ENCODE measurements around the gene SPESP1.
"Not testable (repeated sequence)": the region's sequence is repeated elsewhere in the genome, so short reads cannot be mapped to it uniquely, and the experiment has no call there.

The SPESP1 gene

DNA sequence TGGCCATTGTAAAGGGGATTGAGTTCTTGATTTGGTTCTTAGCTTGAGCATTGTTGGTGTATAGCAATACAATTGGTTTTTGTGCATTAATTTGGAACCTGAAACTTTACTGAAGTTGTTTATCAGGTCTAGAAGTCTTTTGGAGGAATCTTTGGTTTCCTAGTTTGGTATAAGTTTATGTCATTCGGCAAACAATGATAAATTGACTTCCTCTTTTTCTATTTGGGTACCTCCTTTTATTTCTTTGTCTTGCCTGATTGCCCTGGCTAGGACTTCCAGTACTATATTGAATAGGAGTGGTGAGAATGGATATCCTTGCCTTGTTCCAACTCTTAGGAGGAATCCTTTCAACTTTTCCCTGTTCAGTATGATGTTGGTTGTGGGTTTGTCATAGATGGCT lies 32.1 kb downstream of the SPESP1 start:
- no peak for DNase-seq (ENCODE audit: low read depth in 2 of 3, low spot score in 2 of 3)

DNA sequence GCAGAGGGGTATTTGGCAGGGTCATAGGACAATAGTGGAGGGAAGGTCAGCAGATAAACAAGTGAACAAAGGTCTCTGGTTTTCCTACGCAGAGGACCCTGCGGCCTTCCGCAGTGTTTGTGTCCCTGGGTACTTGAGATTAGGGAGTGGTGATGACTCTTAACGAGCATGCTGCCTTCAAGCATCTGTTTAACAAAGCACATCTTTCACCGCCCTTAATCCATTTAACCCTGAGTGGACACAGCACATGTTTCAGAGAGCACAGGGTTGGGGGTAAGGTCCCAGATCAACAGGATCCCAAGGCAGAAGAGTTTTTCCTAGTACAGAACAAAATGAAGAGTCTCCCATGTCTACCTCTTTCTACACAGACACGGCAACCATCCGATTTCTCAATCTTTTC lies 33.4 kb downstream of the SPESP1 start:
- not testable (repeated sequence) for DNase-seq (ENCODE audit: low read depth in 2 of 3, low spot score in 2 of 3)

DNA sequence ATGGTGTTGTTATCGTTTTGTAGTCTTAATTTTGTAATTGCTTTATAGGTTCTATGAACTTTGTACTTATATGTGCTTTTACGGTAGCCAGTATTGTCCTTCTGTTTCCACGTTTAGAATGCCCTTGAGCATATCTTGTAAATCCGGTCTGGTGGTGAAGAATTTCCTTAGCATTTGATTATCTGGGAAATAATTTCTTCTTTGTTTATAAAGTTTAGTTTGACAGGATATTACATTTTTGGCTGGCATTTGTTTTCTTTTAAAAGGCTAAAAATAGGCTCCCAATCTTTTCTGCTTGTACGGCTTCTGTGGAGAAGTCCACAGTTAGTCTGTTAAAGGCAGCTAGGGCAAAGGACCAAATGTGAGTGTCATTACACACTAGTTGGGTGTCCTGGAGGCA lies 36.7 kb downstream of the SPESP1 start:
- DNase-seq (ENCODE audit: low read depth in 2 of 3, low spot score in 2 of 3): no peak

DNA sequence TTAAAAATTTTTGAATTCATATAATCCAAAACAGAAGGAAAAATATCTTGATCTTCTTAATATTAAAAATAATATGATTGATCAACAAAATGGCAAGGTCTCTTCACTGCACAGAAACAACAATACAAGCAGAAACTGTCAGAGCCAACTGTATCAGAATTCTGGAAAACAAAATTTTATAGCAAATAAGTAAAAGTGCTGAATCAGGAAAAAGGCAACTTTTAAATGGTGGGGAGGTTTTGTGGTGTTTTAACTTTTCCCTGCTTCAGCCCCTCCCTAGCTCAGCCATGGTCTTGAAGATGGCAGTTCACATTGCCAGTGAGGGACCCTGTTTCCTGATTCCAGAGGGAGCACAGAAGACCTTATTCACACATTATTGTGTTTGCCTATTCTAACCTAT lies 37.6 kb downstream of the SPESP1 start:
- no peak for DNase-seq (ENCODE audit: low read depth in 2 of 3, low spot score in 2 of 3)

DNA sequence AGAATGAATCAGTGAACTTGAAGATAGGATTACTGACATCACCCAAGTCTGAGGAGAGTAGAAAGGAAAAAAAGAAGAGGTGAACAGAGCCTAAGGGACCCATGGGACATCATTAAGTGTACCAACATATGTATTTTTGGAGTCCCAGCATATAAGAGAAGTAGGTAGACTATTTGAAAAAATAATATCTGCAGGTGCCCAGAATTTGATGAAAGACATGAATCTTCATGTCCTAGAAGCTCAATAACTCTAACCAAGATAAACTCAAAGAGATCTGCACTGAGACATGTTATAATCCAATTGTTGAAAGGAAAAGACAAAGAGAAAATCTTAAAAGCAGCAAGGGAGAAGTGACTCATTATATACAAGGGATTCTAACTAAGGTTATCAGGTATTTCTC lies 39.0 kb downstream of the SPESP1 start:
- no peak for DNase-seq (ENCODE audit: low read depth in 2 of 3, low spot score in 2 of 3)

DNA sequence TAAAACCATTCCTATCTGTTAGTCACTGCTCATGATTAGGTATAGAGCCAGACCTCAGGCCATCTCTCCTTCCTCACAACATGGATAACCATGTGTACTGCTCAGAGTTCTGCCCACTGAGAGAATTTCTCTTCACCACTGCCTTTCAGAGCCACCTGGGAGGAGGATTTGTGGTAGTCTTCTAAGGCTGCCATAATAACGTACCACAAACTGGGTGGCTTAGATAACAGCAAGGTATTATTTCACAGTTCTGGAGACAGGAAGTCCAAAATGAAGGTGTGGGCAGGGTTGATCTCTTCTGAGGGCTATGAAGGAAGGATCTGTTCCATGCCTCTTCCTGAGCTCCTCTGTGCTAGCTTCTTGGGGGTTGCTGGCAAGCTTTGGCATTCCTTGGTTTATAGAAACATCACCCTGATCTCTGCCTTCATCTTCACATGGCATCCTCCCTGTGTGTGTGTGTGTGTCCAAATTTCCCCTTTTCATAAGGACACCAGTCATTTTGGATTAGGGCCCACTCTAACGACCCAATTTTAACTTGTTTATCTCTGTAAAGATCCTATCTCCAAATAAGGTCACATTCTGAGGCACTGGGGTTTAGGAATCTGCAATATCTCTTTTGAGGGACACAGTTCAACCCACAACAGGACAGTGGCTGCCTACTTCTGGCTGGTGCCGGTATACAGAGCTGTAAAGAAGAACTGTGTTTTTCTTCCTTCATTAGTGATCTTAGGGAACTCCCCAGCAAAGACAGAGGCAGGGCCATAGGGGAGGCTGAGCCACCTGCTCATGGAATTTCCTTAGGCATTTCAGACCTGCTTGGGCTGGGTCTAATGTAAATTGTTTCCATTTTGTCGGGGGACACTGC lies 42.1 kb downstream of the SPESP1 start:
- DNase-seq (ENCODE audit: low read depth in 2 of 3, low spot score in 2 of 3): no peak

DNA sequence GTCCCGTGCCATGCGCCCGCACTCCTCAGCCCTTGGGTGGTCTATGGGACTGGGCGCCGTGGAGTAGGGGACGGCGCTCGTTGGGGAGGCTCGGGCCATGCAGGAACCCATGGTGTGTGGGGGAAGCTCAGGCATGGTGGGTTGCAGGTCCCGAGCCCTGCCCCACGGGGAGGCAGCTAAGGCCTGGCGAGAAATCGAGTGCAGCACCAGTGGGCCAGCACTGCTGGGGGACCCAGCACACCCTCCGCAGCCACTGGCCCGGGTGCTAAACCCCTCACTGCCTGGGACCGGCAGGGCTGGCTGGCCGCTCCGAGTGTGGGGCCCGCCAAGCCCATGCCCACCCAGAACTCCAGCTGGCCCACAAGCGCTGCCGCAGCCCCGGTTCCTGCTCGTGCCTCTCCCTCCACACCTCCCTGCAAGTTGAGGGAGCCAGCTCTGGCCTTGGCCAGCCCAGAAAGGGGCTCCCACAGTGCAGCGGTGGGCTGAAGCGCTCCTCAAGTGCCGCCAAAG lies 45.4 kb downstream of the SPESP1 start:
- not testable (repeated sequence) for DNase-seq (ENCODE audit: low read depth in 2 of 3, low spot score in 2 of 3)

DNA sequence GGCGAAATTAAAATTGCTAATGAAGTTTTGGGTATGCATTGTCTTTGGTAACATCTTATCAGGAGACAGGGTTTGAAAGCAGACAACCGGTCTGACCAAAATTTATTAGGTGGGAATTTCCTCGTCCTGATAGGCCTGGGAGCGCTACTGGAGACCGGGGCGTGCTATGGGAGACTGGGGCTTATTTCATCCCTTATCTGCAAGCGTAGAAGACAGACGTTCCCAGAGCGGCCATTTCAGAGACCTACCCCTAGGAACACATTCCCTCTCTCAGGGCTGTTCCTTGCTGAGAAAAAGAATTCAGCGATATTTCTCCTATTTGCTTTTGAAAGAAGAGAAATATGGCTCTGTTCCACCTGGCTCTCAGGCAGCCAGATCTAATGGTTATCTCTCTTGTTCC lies 47.1 kb downstream of the SPESP1 start:
- not testable (repeated sequence) for DNase-seq (ENCODE audit: low read depth in 2 of 3, low spot score in 2 of 3)

DNA sequence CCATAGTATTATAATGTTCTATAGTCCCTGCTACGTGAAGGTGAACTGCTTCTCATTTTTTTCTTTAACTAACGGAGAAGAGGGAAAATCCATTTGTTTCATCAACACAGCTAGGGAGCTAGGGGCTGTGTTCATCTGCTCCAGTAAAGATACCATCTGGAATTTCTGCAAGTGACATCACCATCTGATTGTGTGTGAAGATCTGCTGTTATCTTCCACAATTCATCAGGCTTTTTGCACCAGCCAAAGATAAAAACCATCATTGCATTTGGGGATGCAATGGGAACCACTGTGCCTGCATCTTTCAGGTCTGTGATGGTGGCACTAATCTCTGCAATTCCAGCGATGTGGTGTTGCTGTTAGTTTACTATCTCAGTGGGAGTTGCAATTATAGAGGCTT lies 48.7 kb downstream of the SPESP1 start:
- DNase-seq (ENCODE audit: low read depth in 2 of 3, low spot score in 2 of 3): no peak

DNA sequence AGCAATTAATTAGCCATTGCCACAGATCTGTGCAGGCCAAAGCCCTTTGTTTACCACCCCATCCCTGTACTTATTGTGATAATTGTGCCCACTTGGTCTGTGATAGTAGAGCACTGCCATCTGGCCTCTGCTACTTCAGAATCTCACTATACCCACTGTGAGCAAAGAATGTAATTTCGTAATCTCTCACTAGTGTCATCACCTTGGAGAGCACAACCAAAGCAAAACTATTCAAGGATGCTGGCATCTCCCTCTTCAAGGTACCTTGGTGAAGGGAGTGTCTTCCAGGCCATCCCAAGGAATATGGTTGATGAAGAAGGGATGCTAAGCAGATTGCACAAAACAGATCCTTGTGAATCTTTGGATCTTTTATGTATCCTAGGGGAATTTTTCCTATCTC lies 49.5 kb downstream of the SPESP1 start:
- DNase-seq (ENCODE audit: low read depth in 2 of 3, low spot score in 2 of 3): no peak

DNA sequence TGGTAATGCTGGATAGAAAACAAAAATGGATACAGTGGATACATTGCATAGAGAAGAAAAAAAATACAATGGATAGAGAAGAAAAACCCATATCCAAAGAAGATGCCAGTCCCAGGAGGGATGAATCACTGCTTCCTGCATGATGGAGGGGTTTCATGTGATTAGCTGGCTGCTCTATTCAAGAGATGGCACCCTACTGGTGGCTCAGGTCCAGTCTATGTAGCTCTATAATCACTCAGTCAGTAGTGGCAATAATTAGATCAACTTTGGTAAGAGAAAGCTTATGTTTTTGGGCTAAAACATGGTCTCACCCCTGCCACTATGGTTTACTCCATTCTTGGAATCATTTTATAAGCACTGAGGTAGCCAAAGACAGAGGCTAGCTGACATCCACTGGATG lies 50.5 kb downstream of the SPESP1 start:
- DNase-seq (ENCODE audit: low read depth in 2 of 3, low spot score in 2 of 3): no peak

DNA sequence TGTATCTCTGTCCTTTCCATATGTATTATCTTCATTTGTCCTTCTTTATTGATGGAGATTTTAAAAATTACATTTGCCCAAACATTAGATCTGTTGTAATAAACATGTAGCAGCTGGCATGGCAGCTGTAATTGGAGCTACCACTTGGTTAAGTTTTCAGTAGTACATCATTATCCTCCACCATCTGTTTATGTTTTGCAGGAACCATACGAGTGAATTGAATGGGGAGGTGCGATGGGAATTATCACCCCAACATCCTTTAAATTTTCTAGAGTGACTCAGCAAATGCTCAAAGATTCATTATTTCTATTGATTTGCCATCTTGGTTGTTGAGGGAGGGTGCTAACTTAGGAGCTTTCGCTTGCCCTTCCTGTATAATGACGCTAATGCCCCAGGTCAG lies 51.6 kb downstream of the SPESP1 start:
- no peak for DNase-seq (ENCODE audit: low read depth in 2 of 3, low spot score in 2 of 3)

DNA sequence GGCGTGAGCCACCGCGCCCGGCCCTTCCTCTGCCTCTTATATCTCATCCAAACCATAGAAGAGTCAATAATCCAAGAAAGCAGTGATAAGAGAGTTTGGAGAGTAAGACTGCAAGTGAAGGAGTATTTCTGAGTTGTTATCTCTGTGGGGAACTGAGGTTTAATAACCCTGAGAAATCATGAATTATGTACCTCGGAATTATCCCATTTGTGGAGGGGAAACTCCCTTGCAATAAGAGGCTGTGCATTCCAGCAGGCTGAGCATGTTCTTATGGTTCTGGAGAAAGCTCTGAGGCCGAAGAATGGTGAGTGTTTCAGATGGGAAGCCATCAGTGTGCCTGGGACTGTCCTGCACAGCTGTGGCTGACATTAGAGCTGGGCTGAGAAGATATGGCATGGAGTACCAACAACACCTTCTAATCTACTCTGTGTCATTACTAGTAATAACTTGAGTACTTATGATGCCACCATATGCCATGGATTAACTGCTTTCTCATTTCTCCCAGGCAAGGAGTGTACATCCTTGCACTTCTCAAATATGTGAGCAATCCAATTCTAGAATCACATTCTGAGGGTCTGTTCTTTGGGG lies 52.7 kb downstream of the SPESP1 start:
- no peak for DNase-seq (ENCODE audit: low read depth in 2 of 3, low spot score in 2 of 3)

DNA sequence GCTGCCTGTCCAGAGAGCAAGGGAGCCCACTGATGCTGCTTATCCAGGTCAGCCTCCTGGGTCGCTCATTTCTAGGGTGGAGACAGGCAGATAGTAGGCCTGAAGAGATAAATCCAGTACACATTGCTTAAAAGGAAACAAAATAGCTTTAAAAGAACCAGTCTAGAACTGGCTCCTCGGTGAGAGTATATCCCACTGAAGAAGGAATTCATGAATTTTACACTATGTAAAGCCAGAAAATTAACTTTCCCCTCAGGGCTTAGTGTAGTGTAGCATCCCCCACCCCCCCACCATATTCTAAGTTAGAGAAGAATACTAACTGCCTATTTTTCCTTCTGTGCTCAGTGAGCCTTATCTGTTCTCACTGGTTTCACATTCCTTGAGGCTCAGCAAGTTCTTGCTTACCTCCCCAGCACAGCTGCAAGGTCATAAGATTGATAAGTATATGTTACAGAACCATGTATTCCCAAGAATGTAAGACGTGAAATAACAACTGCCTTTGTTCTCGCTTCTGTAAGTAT lies 53.7 kb downstream of the SPESP1 start:
- DNase-seq (ENCODE audit: low read depth in 2 of 3, low spot score in 2 of 3): no peak

DNA sequence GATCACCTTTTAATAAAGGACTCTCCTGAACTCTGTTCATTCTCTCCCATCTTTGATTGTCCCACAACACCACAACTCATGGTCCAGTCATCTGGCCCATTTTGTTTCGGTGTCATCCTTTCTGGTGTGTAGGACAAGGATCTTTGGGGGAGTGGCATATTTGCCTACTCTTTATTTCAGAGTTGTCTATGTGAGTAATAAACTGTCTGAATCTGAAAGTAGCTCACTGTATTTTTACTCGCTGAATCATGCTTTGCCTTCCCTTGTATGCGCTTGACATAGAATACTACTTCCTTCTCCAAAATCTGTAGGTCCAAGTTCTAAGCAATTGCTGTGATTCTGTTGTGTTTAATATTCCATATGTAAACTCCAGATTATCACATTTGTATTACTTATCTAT lies 54.3 kb downstream of the SPESP1 start:
- no peak for DNase-seq (ENCODE audit: low read depth in 2 of 3, low spot score in 2 of 3)

DNA sequence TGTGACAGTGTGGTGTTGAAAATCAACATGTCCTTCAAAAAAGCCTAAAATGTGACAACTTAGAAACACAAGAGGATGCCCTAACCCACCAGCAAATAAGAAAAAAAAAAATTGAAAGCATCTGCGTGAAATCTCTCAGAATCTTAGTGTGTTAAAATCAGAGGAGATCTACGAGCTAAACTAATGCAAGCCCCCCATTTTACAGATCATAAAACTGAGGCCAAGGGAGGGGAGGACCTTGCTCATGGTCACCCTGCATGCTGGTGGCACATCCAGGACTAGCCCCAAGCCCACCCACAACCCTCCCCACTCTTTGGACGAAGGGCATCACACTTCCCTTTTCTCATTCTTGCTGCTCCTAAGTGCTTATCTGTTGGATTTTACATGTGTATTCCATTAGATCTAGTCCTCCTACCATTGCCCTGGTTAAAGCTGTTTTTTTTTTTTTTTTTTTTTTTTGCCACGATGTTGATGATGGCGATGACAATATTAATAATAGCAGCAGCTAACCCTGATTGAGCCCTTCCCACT lies 55.1 kb downstream of the SPESP1 start:
- no peak for DNase-seq (ENCODE audit: low read depth in 2 of 3, low spot score in 2 of 3)

DNA sequence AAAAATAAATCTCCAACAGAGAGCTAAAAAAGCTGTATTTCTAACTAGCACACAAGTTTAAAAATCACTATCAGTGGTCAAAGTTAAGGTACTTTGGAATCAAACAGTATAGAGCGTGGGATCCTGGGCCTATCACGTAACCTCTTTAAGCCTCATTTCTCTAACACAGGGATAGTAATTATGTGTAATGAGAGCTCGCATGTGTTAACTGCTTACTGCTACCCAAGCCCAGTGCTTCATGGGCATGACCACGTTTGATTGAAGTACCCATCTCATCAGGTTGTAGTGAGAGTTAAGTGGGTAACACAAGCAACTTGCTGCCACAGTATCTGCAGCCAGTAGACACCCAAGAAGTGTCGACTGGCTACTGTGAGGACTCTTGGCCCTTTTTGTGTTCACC lies 56.0 kb downstream of the SPESP1 start:
- no peak for DNase-seq (ENCODE audit: low read depth in 2 of 3, low spot score in 2 of 3)

DNA sequence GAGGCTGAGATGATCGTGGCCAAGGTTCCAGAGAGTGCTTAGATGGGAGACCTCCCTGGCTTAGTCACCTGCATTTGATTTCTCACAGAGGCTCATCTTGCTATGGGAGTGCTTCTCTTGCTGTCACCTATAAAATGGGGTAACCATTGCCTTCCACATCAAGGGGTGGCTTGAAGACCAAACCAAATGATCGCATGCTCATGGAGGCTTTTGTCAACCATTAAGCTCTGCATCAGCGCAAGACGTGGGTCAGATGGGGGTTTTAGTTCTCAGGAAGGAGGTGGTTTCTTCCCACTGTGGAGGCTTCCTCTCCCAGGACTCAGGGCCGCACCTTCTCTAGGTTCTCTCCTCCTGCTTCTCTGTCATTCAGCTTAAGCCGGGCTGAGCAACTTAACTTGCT lies 56.8 kb downstream of the SPESP1 start:
- no peak for DNase-seq (ENCODE audit: low read depth in 2 of 3, low spot score in 2 of 3)

DNA sequence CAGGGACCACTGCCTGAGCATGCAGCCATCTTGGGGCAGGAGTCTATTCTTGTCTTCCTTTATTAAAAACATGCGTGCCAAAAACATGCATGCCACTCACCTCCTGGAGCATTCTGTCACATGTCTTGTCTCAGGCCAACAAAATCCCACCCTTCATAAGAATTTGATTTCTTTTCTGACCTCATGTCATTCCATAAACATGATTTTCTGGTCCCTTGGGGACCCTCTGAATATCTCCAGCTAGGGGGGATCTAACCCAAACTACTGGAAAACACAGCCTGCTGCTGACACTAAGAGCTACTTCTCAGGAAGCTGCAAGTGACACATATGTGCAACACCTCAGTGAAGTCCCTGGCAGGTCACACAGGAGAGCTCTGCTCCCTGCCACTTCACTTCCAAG lies 57.4 kb downstream of the SPESP1 start:
- DNase-seq (ENCODE audit: low read depth in 2 of 3, low spot score in 2 of 3): no peak

DNA sequence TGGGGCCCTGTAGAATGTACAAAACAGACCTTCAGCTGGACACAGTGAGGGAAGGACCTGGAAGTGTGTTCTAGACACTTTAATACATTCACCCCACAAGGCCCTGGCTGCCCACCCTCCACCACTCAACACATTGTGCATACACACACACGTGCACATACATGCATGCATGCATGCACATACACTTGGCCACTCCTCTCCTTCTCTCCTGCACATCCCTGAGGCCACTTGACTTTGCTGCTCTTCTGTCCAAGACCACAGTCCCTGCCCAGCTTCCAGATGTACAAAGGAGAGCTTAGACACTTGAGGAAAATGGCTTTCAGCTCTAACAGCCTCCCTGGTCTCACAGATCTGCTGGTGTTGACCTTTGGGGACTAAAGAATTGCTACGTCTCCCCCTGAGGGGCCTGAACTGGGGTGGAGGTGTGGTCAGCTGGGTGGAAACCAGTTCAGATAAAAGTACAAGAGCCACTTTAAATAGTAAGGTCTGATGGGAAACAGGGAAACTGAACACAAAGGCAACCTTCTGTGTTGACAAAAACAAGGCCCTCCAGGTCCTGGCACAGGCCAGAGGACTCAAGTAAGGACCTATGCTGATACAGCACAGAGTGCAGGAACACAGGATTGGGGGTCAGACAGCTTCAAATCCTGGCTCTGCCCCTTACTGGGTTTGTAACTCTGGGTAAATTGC lies 59.4 kb downstream of the SPESP1 start:
- DNase-seq (ENCODE audit: low read depth in 2 of 3, low spot score in 2 of 3): no peak

DNA sequence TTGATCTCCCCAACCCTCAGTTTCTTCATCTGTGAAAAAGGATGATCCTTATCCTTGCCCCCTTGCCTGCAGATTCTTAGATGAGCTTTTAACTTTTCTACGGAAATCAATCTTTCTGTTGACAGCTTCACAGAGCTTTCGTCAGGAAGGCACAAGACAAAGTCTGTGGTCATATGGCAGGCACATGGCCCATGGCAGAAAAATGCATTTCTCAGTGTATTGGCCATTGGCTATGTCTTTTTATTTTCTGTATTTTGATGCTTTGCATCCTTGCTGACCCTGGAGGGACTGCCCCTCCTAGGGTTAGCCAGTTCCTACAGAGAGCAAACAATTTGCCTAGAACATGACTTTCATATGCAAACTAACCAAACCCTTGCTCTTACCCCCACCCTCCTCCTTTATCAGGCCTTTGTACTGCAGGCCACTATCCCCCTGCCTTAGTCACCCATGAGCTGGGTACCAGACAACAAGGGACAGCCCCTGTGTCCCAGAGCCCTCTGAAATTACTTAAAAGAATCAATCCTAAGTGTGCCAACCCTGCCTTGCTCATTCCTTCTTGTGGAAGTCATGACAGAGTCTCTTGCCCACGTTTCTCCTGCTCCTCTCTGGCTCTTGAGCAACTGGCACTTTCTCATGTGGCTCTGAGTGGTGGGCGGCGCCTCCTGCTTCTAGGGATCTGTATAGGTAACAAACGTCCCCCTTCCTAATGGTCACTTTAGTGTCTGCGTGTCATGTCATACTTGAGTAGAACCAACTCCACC lies 60.1 kb downstream of the SPESP1 start:
- no peak for DNase-seq (ENCODE audit: low read depth in 2 of 3, low spot score in 2 of 3)
